HUDEP-2 (cell line): ENCODE results near the gene SNRPN.
A peak's percentile ranks its signal among the peaks of the same experiment; 100 is the strongest.
"Not testable (repeated sequence)": the region's sequence is repeated elsewhere in the genome, so short reads cannot be mapped to it uniquely, and the experiment has no call there.

Experiments used
- DNase-seq, 76 experiments: peaks; one replicate each; lab custom pipeline; 2025; ENCODE audit not compliant: unreplicated experiment in 76 of 76; lab: John Stamatoyannopoulos, UW

The SNRPN gene

DNA sequence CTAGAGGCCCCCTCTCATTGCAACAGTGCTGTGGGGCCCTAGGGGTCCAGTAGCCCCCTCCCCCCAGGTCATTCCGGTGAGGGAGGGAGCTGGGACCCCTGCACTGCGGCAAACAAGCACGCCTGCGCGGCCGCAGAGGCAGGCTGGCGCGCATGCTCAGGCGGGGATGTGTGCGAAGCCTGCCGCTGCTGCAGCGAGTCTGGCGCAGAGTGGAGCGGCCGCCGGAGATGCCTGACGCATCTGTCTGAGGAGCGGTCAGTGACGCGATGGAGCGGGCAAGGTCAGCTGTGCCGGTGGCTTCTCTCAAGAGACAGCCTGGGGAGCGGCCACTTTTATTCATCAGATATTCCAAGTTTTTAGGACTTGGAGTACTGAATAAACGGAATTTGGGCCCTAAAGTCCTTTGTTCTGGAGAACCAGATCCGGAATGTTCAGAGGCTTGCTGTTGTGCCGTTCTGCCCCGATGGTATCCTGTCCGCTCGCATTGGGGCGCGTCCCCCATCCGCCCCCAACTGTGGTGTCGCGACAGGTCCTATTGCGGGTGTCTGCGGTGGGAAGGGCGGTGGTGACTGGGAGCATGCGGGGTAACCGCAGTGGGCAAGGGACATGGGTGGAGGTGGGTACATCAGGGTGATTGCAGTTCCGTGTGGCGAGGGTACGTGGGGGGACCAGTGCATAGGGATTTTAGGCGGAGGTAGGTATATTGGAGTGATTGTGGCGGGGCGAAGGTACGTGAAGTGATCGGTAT, at the start of gene SNRPN, which contains the start of gene SNURF:
Gene SNRPN, plus strand, starts transcription at position 205 of the 748 bp plus-strand sequence. CDS start 19,467 bp downstream, outside the sequence.
Gene SNURF, plus strand, starts transcription at position 205 of the 748 bp plus-strand sequence. Its CDS starts 62 bp downstream, at position 267.
- peak in 61 of 76 experiments; percentile 2 to 60 (median 31) for DNase-seq

DNA sequence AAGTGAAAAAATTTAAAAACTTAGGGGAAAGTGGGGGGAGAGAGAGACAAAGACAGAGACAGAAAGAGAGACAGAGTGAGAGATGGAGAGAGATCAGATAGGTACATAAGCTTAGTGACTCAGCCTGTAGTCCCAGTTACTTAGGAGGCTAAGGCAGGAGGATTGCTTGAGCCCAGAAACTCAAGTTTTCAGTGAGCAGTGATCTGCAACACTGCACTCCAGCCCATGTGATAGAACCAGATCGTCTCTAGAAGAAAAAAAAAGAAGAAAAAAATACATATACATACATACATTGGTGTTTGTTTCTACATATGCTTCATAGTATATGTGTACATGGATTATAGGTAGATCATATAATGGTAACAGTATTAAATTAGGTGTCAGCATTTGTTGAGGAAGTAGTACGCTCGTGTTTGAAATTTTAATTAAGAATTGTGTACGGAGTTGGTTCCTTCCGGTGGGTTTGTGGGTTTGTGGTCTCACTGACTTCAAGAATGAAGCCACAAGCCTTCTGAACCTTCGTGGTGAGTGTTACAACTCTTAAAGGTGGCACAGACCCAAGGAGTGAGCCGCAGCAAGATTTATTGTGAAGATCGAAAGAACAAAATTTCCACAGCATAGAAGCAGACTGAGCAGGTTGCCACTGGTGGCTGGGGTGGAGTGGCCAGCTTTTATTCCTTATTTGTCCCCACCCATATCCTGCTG, 38.3 kb upstream of the SNRPN start:
- no peak for DNase-seq

- no peak for DNase-seq
Observed at GRCh38 chr15:24917431-24917830, 37.4 kb upstream of the SNRPN start.

DNA sequence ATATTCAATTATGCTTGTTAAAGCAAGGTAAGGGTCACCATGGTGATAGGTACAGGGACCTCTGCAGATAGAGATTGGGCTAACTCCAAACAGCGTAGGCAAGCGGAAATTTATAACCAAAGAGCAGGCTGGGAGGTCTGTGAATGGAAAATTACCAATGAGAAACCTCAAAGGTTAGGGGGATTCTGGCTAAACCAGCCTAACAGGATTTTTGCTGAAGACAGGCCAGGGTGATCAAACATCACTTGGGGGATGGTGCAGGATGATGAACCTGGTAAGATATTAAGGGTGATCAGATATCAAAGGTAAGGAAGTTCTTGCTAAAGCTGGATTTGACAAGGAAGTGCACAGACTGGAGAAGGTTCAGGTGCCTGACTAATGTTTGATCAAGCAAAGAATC, 35.3 kb upstream of the SNRPN start:
- no peak for DNase-seq

- not testable (repeated sequence) for DNase-seq
Observed at GRCh38 chr15:24922781-24923180, 32.0 kb upstream of the SNRPN start.

DNA sequence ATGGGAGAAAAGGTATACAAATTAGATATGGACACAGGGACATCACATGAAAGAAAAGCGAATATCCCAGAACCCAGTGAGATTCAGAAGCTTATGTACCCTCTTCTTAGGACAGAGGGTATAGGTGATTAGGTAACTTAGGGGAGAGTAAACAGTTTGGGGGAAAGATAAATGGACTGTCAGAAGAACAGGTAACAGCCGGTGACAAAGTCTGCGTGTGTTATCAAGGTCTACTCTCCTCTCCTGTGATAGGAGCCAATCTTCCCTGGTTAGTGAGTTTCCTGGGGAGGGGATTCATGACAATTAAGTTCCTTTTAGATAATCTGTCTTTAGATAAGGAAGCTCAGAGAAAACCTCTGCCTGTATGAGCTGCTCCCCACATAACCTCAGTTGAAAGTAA, 30.6 kb upstream of the SNRPN start:
- no peak for DNase-seq

- no peak for DNase-seq
Observed at GRCh38 chr15:24924621-24925020, 30.2 kb upstream of the SNRPN start.

DNA sequence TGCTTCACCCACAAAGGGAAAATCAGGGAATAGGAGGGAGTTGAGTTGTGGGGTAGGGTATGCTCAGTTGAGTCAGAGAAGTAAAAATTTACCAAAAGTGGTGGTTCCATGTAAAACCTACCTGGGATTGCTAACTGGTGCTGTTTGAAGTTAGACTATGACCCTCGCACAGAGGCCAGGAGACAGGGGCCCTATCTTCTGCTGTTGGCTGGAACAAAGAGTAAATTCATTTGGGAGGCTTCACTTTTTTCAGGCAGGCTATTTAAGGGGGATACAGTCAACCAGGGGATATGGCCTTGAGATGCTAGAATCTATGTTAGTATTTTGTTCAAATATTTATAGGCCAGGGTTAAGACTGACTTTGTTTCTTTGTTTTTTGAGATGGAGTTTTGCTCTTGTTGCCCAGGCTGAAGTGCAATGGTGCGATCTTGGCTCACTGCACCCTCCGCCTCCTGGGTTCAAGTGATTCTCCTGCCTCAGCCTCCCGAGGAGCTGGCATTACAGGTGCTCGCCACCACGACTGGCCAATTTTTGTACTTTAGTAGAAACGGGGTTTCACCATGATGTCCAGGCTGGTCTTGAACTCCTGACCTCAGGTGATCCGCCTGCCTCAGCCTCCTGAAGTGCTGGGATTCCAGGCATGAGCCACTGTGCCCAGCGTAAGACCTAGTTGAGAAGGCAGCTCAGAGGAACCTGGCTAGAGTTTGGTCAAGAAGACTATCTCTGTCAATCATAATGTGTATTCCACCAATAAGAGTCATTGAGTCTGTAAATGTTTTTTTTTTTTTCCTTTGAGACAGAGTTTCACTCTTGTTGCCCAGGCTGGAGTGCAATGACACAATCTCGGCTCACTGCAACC, 22.7 kb upstream of the SNRPN start:
- not testable (repeated sequence) for DNase-seq

DNA sequence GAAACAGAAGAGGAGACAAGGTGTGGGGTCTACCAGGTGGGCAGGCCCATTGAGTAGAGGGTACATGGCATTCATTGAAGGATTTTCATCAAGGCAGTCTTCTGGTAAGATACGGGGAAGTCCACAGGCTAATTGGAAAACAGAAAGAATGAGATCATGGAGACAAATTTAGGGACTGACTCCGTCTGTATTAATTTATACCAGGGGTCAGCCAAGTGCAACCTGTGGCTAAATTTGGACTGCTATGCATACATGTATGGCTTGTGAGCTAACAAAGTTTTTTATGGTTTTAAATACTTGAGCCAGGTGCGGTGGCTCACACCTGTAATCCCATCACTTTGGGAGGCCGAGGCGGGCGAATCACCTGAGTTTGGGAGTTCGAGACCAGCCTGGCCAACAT, 21.1 kb upstream of the SNRPN start:
- DNase-seq: no peak

DNA sequence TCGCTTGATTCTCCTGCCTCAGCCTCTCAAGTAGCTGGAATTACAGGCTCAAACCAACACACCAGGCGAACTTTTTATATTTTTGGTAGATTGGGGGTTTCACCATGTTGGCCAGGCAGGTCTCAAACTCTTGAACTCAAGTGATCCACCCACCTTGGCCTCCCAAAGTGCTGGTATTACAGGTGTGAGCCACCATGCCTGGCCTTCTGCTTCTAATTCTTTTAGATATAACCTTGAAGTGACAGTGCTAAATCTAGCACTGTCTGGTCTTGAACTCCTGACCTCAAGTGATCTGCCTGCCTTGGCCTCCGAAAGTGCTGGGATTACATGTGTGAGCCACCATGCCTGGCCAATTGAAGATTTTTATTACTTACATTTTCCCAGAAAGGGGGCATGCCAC, 16.6 kb upstream of the SNRPN start:
- DNase-seq: not testable (repeated sequence)

DNA sequence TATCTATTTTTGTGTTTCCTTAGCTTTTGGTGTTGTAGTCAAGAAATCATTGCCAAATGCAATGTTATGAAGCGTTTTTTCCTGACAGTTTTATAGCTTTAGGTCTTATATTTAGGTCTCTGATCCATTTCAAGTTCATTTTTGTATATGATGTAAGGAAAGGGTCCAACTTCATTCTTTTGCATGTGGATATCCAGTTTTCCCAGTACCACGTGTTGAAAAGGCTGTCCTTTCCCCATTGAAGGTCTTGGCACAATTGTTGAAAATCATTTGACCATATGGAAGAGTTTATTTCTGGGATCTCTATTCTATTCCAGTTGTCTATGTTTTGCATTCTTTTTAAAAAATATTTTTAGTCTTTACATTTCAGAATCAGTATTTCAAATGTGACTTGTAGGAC, 14.6 kb upstream of the SNRPN start:
- no peak for DNase-seq

- DNase-seq: no peak
Observed at GRCh38 chr15:24943361-24943760, 11.4 kb upstream of the SNRPN start.

- DNase-seq: no peak
Observed at GRCh38 chr15:24944954-24945353, 9.8 kb upstream of the SNRPN start.

- no peak for DNase-seq
Observed at GRCh38 chr15:24945711-24946110, 9.1 kb upstream of the SNRPN start.

DNA sequence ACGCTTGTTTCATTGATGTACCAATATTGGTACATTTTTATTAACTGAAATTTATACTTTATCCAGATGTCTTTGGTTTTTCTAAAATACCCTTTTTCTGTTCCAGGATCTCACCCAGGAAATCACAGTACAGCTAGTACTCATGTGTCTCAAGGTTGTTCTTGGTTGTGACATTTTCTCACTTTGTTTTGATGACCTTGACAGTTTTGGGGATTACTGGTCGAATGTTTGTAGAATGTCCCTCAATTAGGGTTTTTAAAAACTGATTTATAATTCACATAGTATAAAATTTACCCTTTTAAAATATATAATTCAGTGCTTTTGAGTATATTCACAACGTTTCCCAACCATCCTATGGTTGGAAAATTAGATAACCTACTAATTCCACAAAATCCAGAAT, 6.3 kb upstream of the SNRPN start:
- no peak for DNase-seq

- no peak for DNase-seq
Observed at GRCh38 chr15:24955531-24955921, 739 bp downstream of the SNRPN start.

DNA sequence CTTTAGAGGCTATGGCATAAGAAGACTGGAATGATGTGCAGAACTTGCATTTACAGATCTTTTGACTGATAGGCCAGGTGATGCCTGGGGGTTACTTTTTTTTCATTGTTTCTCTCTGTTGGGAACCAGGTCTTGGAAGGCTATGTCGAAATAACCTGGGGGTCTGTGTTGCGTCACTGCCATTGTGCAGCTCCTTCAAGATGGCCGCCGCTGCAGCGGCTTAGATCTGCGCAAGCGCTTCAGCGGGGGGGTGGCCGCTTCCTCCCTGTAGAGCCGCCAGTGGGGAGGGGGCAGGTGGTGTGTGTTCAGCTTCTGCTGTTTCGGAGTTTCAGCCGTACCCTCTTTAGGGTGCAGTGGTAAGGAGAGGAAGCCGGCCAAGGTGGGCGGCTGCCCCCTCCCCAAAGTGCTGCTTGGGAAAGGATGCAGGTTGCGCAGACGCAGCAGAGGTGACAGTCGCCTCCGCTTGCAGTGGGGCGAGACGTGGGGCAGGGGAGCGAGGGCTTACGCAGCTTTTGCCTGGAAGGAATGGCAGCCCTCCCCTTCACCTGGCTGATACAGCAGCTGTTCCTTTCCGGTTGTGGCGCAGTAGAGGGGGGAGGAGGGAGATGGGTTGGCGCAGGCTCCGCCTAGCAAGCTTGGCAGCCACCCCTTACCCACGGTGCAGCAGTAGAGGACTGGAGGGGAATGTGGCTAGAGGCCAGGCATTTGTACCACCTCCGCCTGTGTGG, 1.5 kb downstream of the SNRPN start:
- peak in 67 of 76 experiments; percentile 1 to 60 (median 28) for DNase-seq

- no peak for DNase-seq
Observed at GRCh38 chr15:24957691-24958090, 2.9 kb downstream of the SNRPN start.

- no peak for DNase-seq
Observed at GRCh38 chr15:24961967-24962366, 7.2 kb downstream of the SNRPN start.

DNA sequence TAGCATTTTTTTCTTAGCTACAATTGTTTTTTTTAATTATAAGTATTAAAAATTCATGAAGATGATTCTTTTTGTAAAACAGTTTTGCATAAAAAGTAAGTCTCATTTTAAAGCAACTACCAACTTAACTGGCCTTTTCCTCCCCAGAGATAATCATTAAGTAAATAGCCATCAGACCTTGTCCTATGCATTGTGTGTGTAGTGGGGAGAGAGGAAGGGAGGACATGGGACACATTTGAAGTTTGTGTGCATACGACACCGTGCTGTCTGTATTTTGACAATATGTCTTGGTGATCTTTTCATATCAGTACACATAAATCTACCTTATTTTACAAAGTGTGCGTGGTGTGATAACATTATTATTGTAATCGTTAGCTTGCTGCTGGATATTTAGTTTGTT, 8.1 kb downstream of the SNRPN start:
- no peak for DNase-seq
